ENCODE data around the gene CMSS1. TPM values are rescaled to one million over a fixed set of nuclear protein-coding genes. Genes with fewer than 3 reads are reported as not detected.
A peak's percentile ranks its signal among the peaks of the same experiment; 100 is the strongest.

The CMSS1 gene
- total RNA-seq, 8 experiments from 2014 or later, result 28.2 to 57.2 (median 41.5) TPM

DNA sequence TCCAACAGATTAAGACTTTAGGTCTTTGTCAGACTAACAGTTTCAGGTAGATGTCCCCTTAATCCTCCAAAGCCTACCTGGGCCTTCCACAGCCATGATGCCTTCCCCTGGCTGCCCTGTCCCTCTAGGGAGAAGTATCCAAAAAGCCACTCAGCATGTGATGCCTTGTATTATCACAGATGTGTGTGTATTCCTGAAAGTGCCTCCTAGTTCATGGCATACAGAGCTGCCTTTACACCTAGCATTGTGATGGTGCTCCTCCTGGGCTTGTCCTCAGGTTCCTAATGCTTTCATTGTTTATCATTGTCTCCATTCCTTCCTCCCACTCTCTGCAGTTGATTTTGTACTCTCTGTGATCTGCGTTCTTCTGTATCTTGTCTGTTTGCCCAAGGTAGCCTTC is 43.6 kb downstream of the CMSS1 start:
- in situ Hi-C loops (cut with MboI; ENCODE audit: low pct_unique_long_range_greater_than_20kb in 2 of 9, low sequenced_read_pairs in 9 of 9, unreplicated experiment in 9 of 9), result no loop called here
- no peaks in the 10 kb centered on the region for H3K4me1 ChIP-seq (replicated peaks in 1 of 2)

DNA sequence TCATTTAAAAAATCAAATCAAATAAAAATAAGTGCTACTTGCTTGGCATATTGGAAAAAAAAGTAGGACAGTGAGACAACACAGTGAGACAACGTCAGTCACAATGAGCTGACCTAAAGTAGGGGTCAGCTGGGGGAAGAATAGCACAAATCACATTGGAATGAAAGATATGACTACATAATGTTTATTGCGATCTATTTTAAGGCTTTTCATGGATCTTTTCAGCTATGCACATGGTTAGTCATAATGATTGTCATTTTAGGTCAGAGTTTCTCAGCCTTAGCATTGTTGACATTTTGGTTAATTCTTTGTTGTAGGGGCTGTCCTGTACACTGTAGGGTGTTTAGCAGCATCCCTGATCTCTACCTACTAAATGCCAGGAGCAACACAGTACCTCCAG is 44.5 kb downstream of the CMSS1 start:
- Histone ChIP-seq H3K4me3 (no peak overlapping the region), H3K27ac (no peak overlapping the region), H3K4me1 (replicated peaks in 1 of 2) (peaks cover 0 to under 1% of the 10 kb centered on the region in 2 donors)
- in situ Hi-C loops (cut with MboI; ENCODE audit: low pct_unique_long_range_greater_than_20kb in 2 of 9, low sequenced_read_pairs in 9 of 9, unreplicated experiment in 9 of 9), result no loop called here
- peak in 2 of 8 experiments; percentile 48 to 78 for ATAC-seq (replicated peaks in 6 of 8)
- WGBS, 10 experiments, result 30 to 100% (median 80%) methylated on average over 1 to 2 of the region's 2 CpGs; no CpG with 5 or more reads in 1 of the 10 experiments

More for the DNA sequence above, 43.6 kb downstream of the CMSS1 start:
- WGBS, 10 experiments, result 55 to 100% (median 86%) methylated on average over 1 of the region's 1 CpG; no CpG with 5 or more reads in 7 of the 10 experiments
- Histone ChIP-seq H3K27ac (no peak overlapping the region), H3K4me3 (no peak overlapping the region)
- no peak for ATAC-seq (replicated peaks in 6 of 8)

DNA sequence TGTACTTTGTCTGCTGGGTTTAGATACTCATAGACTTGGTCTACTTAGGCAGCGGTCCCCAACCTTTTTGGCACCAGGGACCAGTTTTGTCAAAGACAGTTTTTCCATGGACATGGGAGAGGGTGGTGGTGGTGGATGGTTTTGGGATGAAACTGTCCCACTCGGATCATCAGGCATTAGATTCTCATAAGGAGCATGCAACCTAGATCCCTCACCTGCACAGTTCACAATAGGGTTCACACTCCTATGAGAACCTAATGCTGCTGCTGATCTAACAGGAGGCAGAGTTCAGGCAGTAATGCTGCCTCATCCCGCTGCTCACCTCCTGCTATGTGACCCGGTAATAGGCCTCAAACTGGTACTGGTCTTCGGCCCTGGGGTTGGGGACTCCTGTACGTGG is 45.3 kb downstream of the CMSS1 start:
- H3K27ac ChIP-seq, result no peak overlapping the region
- in situ Hi-C loops (cut with MboI; ENCODE audit: low pct_unique_long_range_greater_than_20kb in 2 of 9, low sequenced_read_pairs in 9 of 9, unreplicated experiment in 9 of 9), result no loop called here
- H3K4me1 ChIP-seq (replicated peaks in 1 of 2), result peaks cover 0 to 6% of the 10 kb centered on the region in 2 donors
- no peak for ATAC-seq (replicated peaks in 6 of 8)
- 57 to 100% (median 81%) methylated on average over 1 to 4 of the region's 6 CpGs; no CpG with 5 or more reads in 1 of the 10 experiments for WGBS, 10 experiments
- H3K4me3 ChIP-seq, result no peak overlapping the region

DNA sequence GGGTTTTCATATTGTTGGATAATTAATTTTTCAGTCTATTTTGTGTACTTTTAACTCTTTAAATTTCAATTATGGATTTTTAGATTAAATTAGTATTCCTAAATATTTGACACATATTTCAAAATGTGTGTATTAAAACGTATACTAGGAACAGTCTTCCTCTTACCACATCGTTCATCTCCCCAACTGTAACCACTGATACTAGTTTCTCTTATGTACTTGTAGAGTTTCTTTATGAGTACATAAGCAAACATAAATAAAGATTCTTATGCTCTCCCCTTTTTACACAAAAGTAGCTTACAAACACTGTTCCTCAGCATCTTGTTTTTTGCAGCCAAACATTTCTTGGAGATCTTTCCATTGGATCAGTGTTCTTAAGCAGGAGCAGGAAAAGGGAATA is 45.9 kb downstream of the CMSS1 start:
- Histone ChIP-seq H3K4me1 (replicated peaks in 1 of 2) (peaks cover 0 to 7% of the 10 kb centered on the region in 2 donors), H3K27ac (no peak overlapping the region), H3K4me3 (no peak overlapping the region)
- WGBS, 10 experiments, result 75 to 100% (median 94%) methylated on average over 2 of the region's 2 CpGs; no CpG with 5 or more reads in 1 of the 10 experiments
- no peak for ATAC-seq (replicated peaks in 6 of 8)
- in situ Hi-C loops (cut with MboI; ENCODE audit: low pct_unique_long_range_greater_than_20kb in 2 of 9, low sequenced_read_pairs in 9 of 9, unreplicated experiment in 9 of 9), result no loop called here

DNA sequence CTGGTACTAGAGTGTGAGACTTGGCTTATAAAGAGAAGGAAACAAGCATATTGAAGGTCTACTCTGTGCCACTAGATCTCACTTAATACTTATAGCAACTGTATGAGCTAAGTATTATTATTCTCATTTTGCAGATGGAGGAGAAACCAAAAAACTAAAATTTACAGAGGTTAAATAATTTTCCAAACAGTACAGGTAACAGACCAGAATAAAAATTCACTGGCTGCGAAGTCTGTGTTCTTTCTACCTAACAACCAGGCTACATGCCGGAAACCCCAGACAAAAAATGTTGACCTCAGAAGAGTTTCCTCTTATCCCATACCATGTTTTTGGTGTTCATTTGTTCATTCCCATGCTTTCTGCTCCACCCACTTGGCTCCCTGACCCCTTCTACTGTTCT is 46.6 kb downstream of the CMSS1 start:
- Histone ChIP-seq H3K4me1 (replicated peaks in 1 of 2) (peaks cover 0 to 7% of the 10 kb centered on the region in 2 donors), H3K4me3 (no peak overlapping the region), H3K27ac (no peak overlapping the region)
- in situ Hi-C loops (cut with MboI; ENCODE audit: low pct_unique_long_range_greater_than_20kb in 2 of 9, low sequenced_read_pairs in 9 of 9, unreplicated experiment in 9 of 9), result no loop called here
- no peak for ATAC-seq (replicated peaks in 6 of 8)
- 90 to 100% (median 93%) methylated on average over 1 to 2 of the region's 2 CpGs; no CpG with 5 or more reads in 1 of the 10 experiments for WGBS, 10 experiments

DNA sequence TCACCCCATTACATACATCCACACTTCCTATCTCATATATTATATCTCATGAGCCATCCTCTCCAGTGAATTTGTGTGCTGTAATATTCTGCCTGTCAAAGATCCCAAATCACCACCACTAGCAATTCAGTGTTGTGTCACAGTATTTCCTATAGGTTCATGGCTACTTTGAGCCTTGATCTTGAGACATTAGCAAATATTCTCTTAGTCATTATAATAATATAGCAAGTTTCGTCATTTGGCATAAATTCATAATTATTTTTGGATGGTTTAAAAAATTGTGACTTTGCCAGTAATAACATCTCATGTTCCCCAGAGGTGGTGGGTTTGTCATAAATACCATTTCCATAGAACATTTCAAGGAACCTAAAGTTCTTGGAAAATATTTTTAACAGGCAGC is 47.7 kb downstream of the CMSS1 start:
- Histone ChIP-seq H3K4me3 (no peak overlapping the region), H3K27ac (no peak overlapping the region), H3K4me1 (replicated peaks in 1 of 2) (peaks cover 0 to 7% of the 10 kb centered on the region in 2 donors)
- no peak for ATAC-seq (replicated peaks in 6 of 8)
- in situ Hi-C loops (cut with MboI; ENCODE audit: low pct_unique_long_range_greater_than_20kb in 2 of 9, low sequenced_read_pairs in 9 of 9, unreplicated experiment in 9 of 9), result no loop called here
- WGBS, 10 experiments, result 50 to 100% (median 87%) methylated on average over 1 of the region's 1 CpG; no CpG with 5 or more reads in 4 of the 10 experiments

DNA sequence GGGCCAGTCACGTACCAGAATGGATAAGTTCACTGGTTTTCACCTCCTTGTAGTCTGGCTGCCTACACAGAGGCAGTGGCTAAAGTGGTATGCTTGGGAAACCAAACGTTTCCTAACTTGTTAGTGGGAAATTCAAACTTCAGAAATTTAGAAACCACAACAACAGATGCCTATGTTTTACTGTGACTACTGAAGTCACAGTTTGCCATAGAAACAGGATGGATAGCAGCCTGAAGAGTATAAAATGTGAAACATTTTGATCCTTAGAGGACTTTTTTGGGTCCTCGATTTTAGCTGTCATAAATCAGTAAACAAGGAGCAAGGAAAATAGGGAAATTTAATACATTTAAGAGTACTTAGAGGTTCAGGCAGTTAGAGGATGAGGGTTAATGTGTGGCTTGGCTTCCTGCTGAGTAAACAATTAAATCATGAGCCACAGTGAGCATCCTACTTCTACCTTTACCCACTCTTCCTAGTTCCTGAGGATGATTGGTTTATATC is 48.6 kb downstream of the CMSS1 start:
- Histone ChIP-seq H3K4me3 (no peak overlapping the region), H3K27ac (no peak overlapping the region), H3K4me1 (replicated peaks in 1 of 2) (peaks cover 0 to 7% of the 10 kb centered on the region in 2 donors)
- no peak for ATAC-seq (replicated peaks in 6 of 8)
- in situ Hi-C loops (cut with MboI; ENCODE audit: low pct_unique_long_range_greater_than_20kb in 2 of 9, low sequenced_read_pairs in 9 of 9, unreplicated experiment in 9 of 9), result no loop called here
- WGBS, 10 experiments, result 33 to 89% (median 65%) methylated on average over 1 to 3 of the region's 3 CpGs

DNA sequence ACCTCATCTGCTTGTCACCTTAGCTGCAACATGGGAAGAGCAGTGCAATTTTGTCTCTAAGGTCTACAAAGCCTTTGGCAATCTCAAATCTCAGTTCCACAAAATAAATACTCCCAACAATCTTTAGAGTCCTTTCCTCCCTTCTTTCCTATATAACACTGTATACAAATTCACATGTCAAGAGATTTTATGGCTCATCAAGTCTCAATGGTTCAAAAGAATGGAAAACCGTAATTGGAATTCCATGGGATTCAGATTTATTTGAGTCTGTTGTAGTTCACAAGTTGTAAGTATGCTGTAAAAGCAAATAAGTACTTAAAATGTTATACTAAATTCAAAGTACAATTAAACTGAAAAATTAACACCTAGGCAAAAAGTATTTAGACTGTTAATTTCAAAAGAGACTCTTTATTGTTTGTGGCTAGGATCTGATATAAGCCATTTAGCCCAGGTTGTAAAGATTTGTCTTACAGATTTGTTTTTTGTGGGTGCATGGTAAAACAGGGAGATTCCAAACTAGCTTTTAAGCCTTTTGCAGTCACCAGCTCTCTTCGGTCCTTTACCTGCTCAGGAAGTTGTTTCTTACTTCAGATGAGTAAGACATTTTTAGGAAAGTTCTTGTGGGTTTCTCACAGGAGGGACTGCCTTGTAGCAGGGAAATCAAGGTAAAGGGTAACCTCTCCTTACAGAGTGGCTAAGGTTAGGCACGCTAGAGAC is 50.1 kb downstream of the CMSS1 start:
- Histone ChIP-seq H3K4me1 (replicated peaks in 1 of 2) (peaks cover 0 to 7% of the 10 kb centered on the region in 2 donors), H3K27ac (no peak overlapping the region), H3K4me3 (no peak overlapping the region)
- WGBS, 10 experiments, result 0 to 95% (median 71%) methylated on average over 1 to 3 of the region's 3 CpGs; no CpG with 5 or more reads in 2 of the 10 experiments
- in situ Hi-C loops (cut with MboI; ENCODE audit: low pct_unique_long_range_greater_than_20kb in 2 of 9, low sequenced_read_pairs in 9 of 9, unreplicated experiment in 9 of 9), result no loop called here
- no peak for ATAC-seq (replicated peaks in 6 of 8)

DNA sequence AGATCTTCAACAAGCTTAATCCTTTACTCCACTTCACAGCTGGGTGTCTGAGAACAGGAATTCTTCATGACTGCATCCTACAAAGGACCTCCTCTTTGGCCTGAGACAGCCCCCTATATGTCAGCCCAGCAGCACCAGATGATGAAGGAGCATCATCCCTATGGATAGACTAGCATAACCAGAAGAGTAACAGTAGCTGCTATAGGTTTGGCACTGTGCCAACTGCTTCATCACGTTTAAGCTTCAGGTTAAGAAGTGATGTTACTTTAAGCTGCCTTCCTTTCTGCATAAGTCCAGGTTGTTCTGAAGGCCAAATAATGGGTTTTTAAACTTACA is 50.6 kb downstream of the CMSS1 start:
- no peak for ATAC-seq (replicated peaks in 6 of 8)
- WGBS, 10 experiments, result 0 to 25% (median 0%) methylated on average over 1 of the region's 1 CpG; no CpG with 5 or more reads in 5 of the 10 experiments
- Histone ChIP-seq H3K4me3 (no peak overlapping the region), H3K27ac (no peak overlapping the region), H3K4me1 (replicated peaks in 1 of 2) (peaks cover 0 to 9% of the 10 kb centered on the region in 2 donors)
- in situ Hi-C loops (cut with MboI; ENCODE audit: low pct_unique_long_range_greater_than_20kb in 2 of 9, low sequenced_read_pairs in 9 of 9, unreplicated experiment in 9 of 9), result no loop called here

DNA sequence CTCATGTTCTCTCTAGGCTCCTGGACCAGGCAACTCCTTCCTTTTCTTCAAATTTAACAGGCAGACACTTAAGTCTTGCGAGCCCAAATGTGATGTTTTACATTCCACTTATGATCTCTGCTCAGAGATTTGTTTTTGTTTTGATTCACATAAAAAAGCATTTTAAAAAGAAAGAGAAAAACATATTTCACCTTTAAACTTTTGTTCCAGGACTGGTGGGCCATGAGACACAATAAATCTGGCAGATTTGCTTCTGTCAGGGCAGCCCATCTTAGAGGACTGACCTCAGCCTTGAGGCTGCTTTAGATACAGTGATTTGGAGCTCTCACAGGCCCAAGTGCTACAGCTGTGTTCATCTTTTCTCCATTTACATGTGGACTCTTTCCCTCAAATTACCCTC is 52.0 kb downstream of the CMSS1 start:
- ATAC-seq (replicated peaks in 6 of 8), result no peak
- H3K4me1 ChIP-seq (replicated peaks in 1 of 2), result peaks cover 0 to 9% of the 10 kb centered on the region in 2 donors
- H3K27ac ChIP-seq, result no peak overlapping the region
- 71 to 100% (median 100%) methylated on average over 1 of the region's 1 CpG; no CpG with 5 or more reads in 2 of the 10 experiments for WGBS, 10 experiments
- in situ Hi-C loops (cut with MboI; ENCODE audit: low pct_unique_long_range_greater_than_20kb in 2 of 9, low sequenced_read_pairs in 9 of 9, unreplicated experiment in 9 of 9), result no loop called here
- no peak overlapping the region for H3K4me3 ChIP-seq

DNA sequence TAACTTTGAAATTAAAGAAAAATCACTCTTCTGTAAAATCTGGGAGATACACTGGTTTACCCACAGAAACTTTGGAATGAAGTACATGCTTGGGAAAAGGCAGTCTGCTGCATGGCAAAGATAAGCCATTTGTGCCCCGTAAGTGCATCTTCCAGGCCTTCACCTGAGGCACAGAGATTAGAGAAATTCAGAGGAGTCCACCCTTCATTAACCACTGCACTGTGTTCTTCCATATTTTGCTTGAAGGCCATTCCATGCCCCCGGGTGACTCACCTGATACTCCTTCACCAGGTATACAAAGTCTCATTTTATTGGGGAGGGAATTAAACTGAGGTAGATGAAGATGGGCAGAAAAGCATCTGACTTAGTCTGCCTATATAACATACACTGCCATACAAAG is 53.0 kb downstream of the CMSS1 start:
- H3K4me3 ChIP-seq, result no peak overlapping the region
- H3K4me1 ChIP-seq (replicated peaks in 1 of 2), result peaks cover 0 to 14% of the 10 kb centered on the region in 2 donors
- WGBS, 10 experiments, result 17 to 100% (median 93%) methylated on average over 1 to 2 of the region's 2 CpGs; no CpG with 5 or more reads in 1 of the 10 experiments
- no peak for ATAC-seq (replicated peaks in 6 of 8)
- in situ Hi-C loops (cut with MboI; ENCODE audit: low pct_unique_long_range_greater_than_20kb in 2 of 9, low sequenced_read_pairs in 9 of 9, unreplicated experiment in 9 of 9), result no loop called here
- no peak overlapping the region for H3K27ac ChIP-seq

DNA sequence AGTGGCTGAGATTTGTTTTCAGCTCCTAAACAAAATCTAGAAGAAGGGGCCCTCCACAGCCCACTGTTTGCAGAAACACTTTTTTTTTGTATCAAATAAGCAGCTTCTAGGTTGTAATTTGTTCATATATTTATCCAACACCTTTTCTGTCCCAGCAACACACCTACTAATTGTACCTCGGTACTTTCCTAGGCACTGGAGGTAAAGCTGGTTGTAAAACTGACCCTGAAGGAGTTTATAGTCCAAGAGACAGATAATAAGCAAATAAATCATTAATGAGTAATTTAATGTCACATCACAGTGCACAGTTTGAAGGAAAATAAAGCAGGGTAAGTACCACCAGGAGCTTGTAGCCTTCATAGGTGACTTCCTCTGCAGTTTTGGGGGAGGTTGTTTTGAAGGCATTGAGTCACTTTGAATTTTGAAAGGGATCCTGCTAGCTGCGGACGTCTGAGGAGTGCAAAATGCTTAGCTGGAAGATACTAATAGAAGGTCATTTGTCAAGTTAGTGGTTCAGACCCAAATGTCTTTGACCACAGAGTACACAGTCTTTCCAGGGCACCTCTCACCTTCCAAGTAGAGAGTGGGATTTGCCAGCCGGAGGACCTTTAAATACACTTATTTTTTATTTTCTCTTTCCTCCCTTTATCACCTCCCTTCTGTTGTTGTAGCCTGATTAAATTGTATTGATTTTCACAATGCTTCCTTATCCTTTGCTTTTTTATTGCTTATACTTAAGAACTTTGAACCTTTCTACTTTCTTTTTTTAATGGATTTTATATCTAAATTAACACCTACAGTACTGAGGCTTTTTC is 53.8 kb downstream of the CMSS1 start:
- ATAC-seq (replicated peaks in 6 of 8), result no peak
- WGBS, 10 experiments, result 65 to 100% (median 82%) methylated on average over 2 to 4 of the region's 4 CpGs; no CpG with 5 or more reads in 2 of the 10 experiments
- Histone ChIP-seq H3K27ac (no peak overlapping the region), H3K4me1 (replicated peaks in 1 of 2) (peaks cover 0 to 14% of the 10 kb centered on the region in 2 donors), H3K4me3 (no peak overlapping the region)
- in situ Hi-C loops (cut with MboI; ENCODE audit: low pct_unique_long_range_greater_than_20kb in 2 of 9, low sequenced_read_pairs in 9 of 9, unreplicated experiment in 9 of 9), result no loop called here

DNA sequence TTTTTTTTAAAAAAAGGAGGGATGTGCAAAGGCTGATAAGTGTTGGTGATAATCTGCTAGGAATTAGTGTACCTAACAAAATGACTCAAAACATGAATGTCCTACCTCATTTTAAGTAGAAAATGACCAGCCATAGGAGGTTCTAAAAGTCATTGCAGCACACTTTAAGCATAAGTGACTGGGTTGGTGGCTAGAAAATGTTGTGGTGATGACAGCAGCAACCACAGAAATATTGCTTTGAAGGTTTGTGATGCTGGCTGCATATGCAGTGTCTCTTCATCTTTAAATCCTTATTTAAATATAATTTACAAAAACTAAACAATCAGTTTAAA is 55.2 kb downstream of the CMSS1 start:
- Histone ChIP-seq H3K4me1 (replicated peaks in 1 of 2) (peaks cover 3 to 9% of the 10 kb centered on the region in 2 donors), H3K4me3 (no peak overlapping the region), H3K27ac (no peak overlapping the region)
- ATAC-seq (replicated peaks in 6 of 8), result no peak
- in situ Hi-C loops (cut with MboI; ENCODE audit: low pct_unique_long_range_greater_than_20kb in 2 of 9, low sequenced_read_pairs in 9 of 9, unreplicated experiment in 9 of 9), result no loop called here

Measured in motor neuron (in vitro differentiated cells).